CMK (cell line): ENCODE results near the gene MKRN1.
"Not testable (repeated sequence)": the region's sequence is repeated elsewhere in the genome, so short reads cannot be mapped to it uniquely, and the experiment has no call there.

Experiments
- DNase-seq: peaks from one replicate; pipeline ENCODE4 v3.0.0-alpha.2; 2010; ENCODE audit warnings: low read depth

The MKRN1 gene

GRCh38 chr7:140484951-140485499 is 5.7 kb upstream of the MKRN1 start:
- DNase-seq: no peak

GRCh38 chr7:140484479-140484878 is 5.2 kb upstream of the MKRN1 start:
- DNase-seq: no peak

- no peak for DNase-seq
Measured at GRCh38 chr7:140479739-140480084, 407 bp upstream of the MKRN1 start.

GRCh38 chr7:140478246-140479061 is 851 bp downstream of the MKRN1 start:
- DNase-seq: no peak

GRCh38 chr7:140476698-140477261 is 2.5 kb downstream of the MKRN1 start:
- no peak for DNase-seq

- no peak for DNase-seq
Measured at GRCh38 chr7:140475747-140476333, 3.5 kb downstream of the MKRN1 start.

- no peak for DNase-seq
Measured at GRCh38 chr7:140463111-140463510, 16.2 kb downstream of the MKRN1 start.

- no peak for DNase-seq
Measured at GRCh38 chr7:140458916-140459315, 20.4 kb downstream of the MKRN1 start.

GRCh38 chr7:140458201-140458600 is 21.1 kb downstream of the MKRN1 start:
- no peak for DNase-seq

GRCh38 chr7:140456551-140457051 is 22.7 kb downstream of the MKRN1 start:
- no peak for DNase-seq

- no peak for DNase-seq
Measured at GRCh38 chr7:140455743-140456142, 23.6 kb downstream of the MKRN1 start.

- no peak for DNase-seq
Measured at GRCh38 chr7:140454657-140455015, 24.7 kb downstream of the MKRN1 start.

- DNase-seq: not testable (repeated sequence)
Measured at GRCh38 chr7:140453785-140454656, 25.3 kb downstream of the MKRN1 start.

- no peak for DNase-seq
Measured at GRCh38 chr7:140453273-140453672, 26.0 kb downstream of the MKRN1 start.

- no peak for DNase-seq
Measured at GRCh38 chr7:140451716-140452115, 27.6 kb downstream of the MKRN1 start.

- no peak for DNase-seq
Measured at GRCh38 chr7:140448781-140449480, 30.4 kb downstream of the MKRN1 start.

GRCh38 chr7:140447841-140448240 is 31.5 kb downstream of the MKRN1 start:
- DNase-seq: no peak

GRCh38 chr7:140446467-140446866 is 32.8 kb downstream of the MKRN1 start:
- DNase-seq: no peak

GRCh38 chr7:140441519-140441918 is 37.8 kb downstream of the MKRN1 start:
- DNase-seq: no peak

GRCh38 chr7:140440593-140440992 is 38.7 kb downstream of the MKRN1 start:
- no peak for DNase-seq

GRCh38 chr7:140439359-140439758 is 39.9 kb downstream of the MKRN1 start:
- no peak for DNase-seq
